ENCODE data around the gene MGLL.

Gene MGLL

GRCh38 chr3:127774647-127775046 lies 47.7 kb downstream of the MGLL start:
- Histone ChIP-seq H3K4me2 (ENCODE audit: low read length) (no peak overlapping the region), H3K4me1 (no peaks in the 10 kb centered on the region)
- TF ChIP-seq, protein P1, sequence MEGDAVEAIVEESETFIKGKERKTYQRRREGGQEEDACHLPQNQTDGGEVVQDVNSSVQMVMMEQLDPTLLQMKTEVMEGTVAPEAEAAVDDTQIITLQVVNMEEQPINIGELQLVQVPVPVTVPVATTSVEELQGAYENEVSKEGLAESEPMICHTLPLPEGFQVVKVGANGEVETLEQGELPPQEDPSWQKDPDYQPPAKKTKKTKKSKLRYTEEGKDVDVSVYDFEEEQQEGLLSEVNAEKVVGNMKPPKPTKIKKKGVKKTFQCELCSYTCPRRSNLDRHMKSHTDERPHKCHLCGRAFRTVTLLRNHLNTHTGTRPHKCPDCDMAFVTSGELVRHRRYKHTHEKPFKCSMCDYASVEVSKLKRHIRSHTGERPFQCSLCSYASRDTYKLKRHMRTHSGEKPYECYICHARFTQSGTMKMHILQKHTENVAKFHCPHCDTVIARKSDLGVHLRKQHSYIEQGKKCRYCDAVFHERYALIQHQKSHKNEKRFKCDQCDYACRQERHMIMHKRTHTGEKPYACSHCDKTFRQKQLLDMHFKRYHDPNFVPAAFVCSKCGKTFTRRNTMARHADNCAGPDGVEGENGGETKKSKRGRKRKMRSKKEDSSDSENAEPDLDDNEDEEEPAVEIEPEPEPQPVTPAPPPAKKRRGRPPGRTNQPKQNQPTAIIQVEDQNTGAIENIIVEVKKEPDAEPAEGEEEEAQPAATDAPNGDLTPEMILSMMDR (IDR thresholded peaks at IDR 0.05) = no peak

GRCh38 chr3:127773752-127774395 lies 48.4 kb downstream of the MGLL start:
- Histone ChIP-seq H3K9ac (no peak overlapping the region), H3K27ac (no peak overlapping the region), H2AFZ (no peak overlapping the region), H3K4me1 (no peaks in the 10 kb centered on the region), H3K79me2 (no peaks in the 10 kb centered on the region), H3K9me3 (ENCODE audit: control insufficient read depth, low read length) (no peaks in the 10 kb centered on the region), H3K4me3 (ENCODE audit: low read depth, low read length) (no peak overlapping the region), H3K27me3 (ENCODE audit: control insufficient read depth, insufficient read depth, low read length) (no peaks in the 10 kb centered on the region), H3K36me3 (ENCODE audit: control insufficient read depth, insufficient read depth, low read length) (no peaks in the 10 kb centered on the region), H3K4me2 (ENCODE audit: low read length) (no peak overlapping the region)
- TF ChIP-seq, protein P1 (IDR thresholded peaks at IDR 0.05) = no peak

More at GRCh38 chr3:127774647-127775046, 47.7 kb downstream of the MGLL start:
- no peak overlapping the region for H3K4me3 ChIP-seq (ENCODE audit: low read depth, low read length)
- H3K9me3 ChIP-seq (ENCODE audit: control insufficient read depth, low read length) = no peaks in the 10 kb centered on the region
- no peaks in the 10 kb centered on the region for H3K79me2 ChIP-seq
- no peak overlapping the region for H2AFZ ChIP-seq
- H3K36me3 ChIP-seq (ENCODE audit: control insufficient read depth, insufficient read depth, low read length) = no peaks in the 10 kb centered on the region
- no peaks in the 10 kb centered on the region for H3K27me3 ChIP-seq (ENCODE audit: control insufficient read depth, insufficient read depth, low read length)
- no peak overlapping the region for H3K9ac ChIP-seq
- H3K27ac ChIP-seq = no peak overlapping the region

DNA sequence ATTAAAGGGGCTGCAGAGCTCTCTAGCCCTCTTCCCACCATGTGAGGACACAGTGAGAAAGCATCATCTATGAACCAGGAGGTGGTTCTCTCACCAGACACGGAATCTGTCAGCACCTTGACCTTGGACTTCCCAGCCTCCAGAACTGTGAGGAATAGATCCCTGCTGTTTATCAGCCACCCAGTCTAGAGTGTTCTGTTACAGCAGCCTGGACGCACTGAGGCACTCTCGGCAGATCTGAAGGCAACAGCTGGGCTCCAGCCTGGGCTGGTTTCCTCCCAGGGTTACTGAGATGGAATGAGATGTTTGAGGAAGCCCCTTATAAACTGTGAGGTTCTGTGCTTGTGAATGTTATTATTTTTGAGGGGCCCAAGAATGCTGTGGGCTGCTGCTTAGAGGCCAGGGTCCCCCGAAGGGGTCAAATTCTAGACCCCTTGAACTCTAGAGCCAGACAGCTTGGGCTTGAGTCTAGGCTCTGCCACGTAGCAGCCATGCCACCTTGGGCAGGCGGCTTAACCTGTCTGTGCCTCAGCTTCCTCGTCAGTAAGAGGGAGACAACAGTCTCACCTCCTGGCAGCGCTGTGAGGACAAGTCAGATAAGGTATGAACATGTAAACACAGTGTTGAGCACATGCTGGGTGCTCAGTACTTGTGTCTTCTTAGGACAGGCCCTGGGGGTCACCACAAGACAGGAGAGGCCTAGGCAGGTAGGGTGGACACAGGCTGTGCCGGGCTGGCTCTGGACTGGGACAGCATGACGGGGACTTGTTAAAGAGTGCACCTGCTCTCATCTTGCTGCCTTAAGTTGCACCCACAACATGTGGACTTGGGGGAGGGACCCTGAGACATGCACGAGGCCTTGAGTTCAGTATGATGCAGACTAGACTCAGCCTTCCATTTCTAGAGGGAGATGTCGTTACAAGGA lies 49.2 kb downstream of the MGLL start:
- Histone ChIP-seq H3K4me1 (no peaks in the 10 kb centered on the region), H2AFZ (no peak overlapping the region), H3K9me3 (ENCODE audit: control insufficient read depth, low read length) (no peaks in the 10 kb centered on the region), H3K27ac (no peak overlapping the region), H3K79me2 (no peaks in the 10 kb centered on the region), H3K27me3 (ENCODE audit: control insufficient read depth, insufficient read depth, low read length) (no peaks in the 10 kb centered on the region), H3K4me3 (ENCODE audit: low read depth, low read length) (no peak overlapping the region), H3K4me2 (ENCODE audit: low read length) (no peak overlapping the region), H3K9ac (no peak overlapping the region), H3K36me3 (ENCODE audit: control insufficient read depth, insufficient read depth, low read length) (peaks cover under 1% of the 10 kb centered on the region)
- TF ChIP-seq, protein P1 (IDR thresholded peaks at IDR 0.05) = no peak

- Histone ChIP-seq H3K79me2 (no peaks in the 10 kb centered on the region), H3K4me3 (ENCODE audit: low read depth, low read length) (no peak overlapping the region), H3K27ac (no peak overlapping the region), H3K9me3 (ENCODE audit: control insufficient read depth, low read length) (no peaks in the 10 kb centered on the region), H3K36me3 (ENCODE audit: control insufficient read depth, insufficient read depth, low read length) (peaks cover 4% of the 10 kb centered on the region), H3K4me1 (no peaks in the 10 kb centered on the region), H3K9ac (no peak overlapping the region), H2AFZ (no peak overlapping the region), H3K4me2 (ENCODE audit: low read length) (no peak overlapping the region), H3K27me3 (ENCODE audit: control insufficient read depth, insufficient read depth, low read length) (no peaks in the 10 kb centered on the region)
- TF ChIP-seq, protein P1 (IDR thresholded peaks at IDR 0.05) = no peak
These were observed 50.0 kb downstream of the MGLL start for GRCh38 chr3:127772273-127772672.
